CD4-positive, alpha-beta T cell treated with Interleukin-15 for 4 hours (primary cell): ENCODE data around the gene GTPBP2.
A peak's percentile ranks its signal among the peaks of the same experiment; 100 is the strongest.
"Not testable (repeated sequence)": the region's sequence is repeated elsewhere in the genome, so short reads cannot be mapped to it uniquely, and the experiment has no call there.

Source experiments
- DNase-seq: peaks from one replicate; pipeline ENCODE4 v3.0.0-alpha.2; 2020; ENCODE audit warnings: low spot score

The GTPBP2 gene, protein sequence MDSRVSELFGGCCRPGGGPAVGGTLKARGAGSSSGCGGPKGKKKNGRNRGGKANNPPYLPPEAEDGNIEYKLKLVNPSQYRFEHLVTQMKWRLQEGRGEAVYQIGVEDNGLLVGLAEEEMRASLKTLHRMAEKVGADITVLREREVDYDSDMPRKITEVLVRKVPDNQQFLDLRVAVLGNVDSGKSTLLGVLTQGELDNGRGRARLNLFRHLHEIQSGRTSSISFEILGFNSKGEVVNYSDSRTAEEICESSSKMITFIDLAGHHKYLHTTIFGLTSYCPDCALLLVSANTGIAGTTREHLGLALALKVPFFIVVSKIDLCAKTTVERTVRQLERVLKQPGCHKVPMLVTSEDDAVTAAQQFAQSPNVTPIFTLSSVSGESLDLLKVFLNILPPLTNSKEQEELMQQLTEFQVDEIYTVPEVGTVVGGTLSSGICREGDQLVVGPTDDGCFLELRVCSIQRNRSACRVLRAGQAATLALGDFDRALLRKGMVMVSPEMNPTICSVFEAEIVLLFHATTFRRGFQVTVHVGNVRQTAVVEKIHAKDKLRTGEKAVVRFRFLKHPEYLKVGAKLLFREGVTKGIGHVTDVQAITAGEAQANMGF

DNA sequence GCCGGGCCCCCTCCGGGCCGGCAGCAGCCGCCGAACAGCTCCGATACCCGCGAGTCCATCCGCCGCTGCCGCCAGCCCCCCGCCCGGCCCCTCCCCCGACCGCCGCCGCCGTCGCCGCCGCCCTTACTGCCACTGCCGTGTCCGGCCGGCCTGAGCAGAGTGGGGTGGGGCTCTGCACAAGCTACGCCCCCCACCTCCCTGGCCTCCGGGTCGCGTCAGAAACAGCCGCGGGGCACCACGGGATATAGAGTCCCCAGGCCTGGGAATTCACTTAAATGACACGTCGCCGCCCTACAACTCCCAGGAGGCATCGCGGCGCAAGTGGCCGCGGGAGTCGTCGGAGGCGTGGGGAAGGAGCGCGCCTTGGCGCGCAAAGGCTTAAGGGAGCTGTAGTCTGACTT lies at the start of gene GTPBP2:
Gene GTPBP2, minus strand, starts transcription at position 161 of the 401 bp plus-strand sequence. Its CDS starts 102 bp downstream, at position 59.
- DNase-seq, result peak; percentile 95

DNA sequence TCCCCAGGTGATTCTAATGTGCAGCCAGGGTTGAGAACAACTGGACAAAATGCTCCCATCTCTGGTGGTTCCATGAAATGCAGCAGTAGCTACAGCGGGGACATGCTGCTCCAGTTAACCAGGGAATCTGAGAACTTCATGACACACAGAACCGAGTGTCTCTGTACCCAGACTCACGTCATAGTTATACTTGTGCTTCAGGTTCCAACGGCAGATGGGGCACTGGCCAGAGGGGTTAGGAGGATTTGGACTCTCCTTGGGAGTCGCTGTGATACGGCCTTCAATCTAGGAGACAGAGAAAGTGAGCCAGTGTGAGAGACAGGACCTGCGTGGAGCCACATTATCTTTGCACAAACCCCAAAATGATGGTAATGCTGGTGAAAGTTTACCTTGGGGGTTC lies 49.3 kb upstream of the GTPBP2 start:
- DNase-seq, result no peak

DNA sequence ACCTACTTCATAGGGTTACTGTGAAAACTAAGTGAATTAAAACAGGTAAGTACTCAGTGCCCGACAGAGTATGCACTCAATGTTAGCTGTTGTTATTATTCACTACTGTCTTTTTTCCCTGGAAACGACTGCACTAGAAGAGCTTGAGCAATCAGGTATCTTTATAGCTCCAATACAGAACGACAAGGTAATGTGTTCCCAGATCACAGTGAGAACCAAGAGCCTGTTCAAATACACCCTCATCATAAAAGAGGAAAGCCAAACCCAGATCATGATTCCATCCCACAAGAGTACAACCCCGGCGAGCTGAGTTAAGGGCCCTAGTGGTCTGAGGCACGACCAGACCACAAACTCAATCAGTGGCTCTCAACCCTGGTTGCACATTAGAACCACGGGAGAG lies 48.7 kb upstream of the GTPBP2 start:
- DNase-seq, result no peak

DNA sequence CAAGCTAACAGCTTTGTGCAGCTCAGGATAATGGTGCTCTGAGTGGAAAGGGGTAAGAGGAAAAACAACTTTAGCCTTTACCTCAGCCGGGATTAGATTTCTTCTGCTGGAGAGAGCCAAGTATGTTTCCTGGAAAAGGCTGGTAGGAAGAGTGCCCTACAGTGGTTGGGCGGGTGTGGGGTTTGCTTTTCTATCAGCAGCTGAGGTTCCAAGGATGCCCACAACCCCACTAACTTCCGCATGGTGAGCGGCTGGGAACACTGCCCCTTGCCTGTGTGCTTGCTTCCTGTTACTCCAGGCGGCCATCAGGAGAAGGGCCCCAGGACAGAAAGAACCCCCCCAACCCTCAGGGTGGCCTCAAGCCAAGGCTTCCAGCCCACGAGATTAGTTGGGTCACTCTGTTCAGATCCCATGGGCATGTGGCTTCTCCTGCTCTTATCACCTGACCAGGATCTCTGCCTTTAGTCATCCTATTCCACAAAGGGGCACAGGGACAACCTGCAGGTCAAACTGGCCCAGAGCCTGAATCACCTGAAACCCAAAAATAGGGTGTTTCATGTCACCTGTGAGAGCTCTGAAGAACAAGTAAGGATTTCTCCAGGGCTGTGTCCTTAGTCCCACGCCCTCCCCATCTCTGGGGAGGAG lies 48.0 kb upstream of the GTPBP2 start:
- no peak for DNase-seq

DNA sequence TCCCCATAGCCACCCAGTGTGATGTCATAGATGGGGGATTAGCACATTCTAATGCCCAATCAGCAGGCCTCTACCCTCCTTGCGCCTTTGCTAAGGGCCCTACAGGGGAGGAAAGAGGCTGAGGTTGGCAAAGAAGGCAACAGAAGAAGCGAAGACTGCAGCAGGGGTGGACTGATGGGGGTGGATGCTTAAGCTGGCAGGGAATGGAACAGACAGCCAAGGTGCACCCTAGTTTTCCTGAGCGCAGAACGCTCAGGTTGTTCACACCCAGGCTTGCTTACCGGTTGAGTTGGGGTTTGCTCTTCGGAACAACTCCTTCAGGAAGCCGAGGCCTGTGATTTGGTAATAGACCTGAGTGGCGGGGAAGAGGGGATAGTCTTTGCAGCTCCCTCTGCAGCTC lies 45.9 kb upstream of the GTPBP2 start:
- DNase-seq, result no peak

DNA sequence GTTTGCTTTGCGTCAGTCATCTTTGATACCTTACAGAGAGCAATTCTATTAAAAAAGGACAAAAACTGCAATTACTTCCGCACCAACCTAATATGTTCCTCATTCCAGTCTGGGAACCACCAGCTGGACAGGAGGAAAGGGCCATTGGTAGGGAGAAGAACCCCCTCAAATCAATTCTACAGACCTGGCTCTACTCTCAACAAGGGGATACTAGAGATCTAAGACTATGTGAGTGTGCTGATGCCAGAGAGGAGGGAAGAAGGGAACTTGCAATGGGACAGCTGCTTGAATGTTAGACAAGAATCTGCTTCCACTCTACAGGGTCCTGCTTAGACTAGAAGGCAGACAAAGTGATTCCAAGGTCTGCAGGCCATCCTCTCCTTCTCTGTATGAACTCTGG lies 45.2 kb upstream of the GTPBP2 start:
- DNase-seq, result no peak

DNA sequence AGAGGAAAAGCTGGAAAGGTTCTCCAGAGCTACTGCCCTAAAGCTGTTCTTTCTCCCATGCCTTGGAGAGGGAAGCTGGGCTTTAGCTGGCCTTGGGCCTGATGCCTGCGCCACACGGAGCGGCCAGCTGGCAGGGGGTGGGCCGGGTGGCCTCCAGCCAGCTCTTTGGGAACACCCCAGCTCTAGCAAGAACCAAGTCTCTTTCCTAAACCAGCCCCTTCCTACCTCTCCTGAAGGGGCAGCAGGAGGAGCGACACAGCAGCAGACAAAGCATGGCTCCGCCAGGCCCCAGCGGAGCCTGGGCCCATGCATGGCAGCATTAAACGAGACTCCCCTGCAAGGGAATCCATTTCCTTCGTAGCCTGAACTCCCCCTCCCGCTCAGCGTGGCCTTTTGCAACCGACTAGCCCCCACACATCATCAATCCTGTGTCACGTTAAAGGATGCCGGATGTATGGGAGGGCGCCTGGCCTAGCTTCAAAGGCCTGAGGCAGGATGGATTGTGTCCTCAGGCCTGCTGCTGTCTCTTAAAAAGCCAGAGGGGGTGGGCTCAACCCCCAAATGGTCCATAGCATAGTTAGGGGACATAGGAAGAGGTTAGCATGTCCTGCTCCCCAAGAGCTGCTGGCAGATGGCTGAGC lies 44.5 kb upstream of the GTPBP2 start:
- no peak for DNase-seq

DNA sequence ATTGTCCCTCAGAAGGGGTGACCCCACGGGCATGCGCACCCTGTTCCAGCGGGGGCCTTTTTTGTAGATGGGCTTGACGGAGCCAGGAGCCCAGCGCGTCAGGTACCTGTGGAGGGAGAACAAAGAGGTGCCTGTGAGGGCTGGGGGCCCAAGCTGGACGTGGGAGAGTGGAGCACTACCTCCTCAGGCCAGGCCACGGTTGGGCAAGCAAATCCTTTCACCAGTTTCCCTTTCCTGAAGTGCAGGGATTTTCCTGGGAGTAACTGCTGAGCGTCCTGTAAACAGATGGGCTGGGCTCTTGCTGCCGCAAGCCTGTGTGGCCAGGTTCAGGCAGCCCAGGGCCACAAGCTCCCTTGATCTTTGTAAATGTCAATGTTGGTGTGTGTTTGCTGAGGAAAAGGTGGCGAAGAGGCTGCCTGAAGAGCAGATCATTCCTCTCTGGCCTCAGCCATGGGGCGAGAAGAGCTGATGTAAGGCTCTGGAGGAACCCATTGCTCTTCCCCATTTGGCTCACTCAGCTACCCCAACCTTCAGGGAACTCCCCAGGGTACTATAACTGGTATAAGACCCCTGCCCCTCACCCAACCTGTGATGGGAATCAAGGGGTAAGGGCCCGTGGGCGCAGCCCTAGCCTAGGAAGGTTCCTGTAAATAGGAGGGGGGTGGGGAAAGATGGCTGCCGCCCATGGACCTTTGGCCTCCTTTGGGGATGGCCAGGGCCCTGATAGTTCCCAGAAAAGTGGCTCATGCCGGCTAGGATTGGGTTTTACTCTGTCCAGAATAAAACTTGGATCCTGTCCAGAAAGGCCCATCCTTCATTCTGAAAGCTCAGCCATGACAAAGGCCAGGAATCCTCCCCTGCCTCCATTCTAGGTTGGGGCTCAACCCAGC lies 43.0 kb upstream of the GTPBP2 start:
- no peak for DNase-seq

DNA sequence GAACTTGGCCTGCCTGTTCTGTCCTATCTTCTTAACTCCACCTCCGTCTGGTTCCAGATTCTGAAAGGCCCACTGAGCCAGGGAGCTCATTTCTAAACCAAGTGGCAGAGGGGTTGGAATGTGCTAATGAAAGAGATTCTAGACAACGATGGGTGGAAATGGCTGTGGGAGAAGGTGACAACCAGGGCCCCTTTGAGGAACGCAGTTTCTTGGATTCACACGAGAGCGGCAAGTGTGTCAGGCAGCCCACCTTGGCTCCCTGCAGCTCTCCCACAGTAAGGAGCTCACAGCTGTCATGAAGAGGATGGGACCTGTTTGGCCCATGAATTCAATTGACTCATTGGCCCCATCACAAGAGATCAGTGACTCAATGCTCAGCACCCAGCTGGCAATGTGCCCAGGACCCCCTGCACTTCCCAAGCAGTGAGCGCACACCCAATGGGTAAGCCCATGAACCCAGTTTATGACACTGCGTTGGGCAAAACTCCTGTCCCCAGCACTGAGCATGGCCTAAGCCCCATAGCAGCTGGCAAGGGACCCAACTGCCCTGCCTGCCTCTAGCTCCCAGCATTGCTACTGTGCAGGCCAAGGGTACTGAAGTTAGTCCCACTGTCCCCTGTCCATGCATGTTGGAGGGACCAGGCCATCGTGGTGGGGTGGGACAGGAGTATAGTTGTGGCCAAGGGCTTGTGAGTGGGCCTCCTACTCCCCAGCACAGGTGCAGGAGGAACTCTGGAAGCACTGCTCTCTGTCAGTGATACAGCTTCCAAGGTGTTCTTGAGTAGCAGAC lies 42.1 kb upstream of the GTPBP2 start:
- no peak for DNase-seq

DNA sequence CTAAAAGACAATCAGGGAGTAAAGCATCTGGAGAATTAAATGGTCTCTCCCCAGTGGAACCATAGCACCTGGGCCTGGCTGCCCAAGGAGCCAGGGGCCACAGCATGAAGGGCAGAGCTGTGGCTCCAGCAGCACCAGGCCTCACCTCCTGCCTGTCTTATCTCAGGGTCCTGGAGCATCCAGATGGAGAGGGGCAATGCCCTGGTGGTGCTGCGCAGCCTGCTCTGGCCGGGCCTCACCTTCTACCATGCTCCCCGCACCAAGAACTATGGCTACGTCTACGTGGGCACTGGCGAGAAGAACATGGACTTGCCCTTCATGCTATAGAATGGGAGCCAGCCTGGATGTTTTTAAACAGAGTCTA lies 41.5 kb upstream of the GTPBP2 start:
- no peak for DNase-seq

DNA sequence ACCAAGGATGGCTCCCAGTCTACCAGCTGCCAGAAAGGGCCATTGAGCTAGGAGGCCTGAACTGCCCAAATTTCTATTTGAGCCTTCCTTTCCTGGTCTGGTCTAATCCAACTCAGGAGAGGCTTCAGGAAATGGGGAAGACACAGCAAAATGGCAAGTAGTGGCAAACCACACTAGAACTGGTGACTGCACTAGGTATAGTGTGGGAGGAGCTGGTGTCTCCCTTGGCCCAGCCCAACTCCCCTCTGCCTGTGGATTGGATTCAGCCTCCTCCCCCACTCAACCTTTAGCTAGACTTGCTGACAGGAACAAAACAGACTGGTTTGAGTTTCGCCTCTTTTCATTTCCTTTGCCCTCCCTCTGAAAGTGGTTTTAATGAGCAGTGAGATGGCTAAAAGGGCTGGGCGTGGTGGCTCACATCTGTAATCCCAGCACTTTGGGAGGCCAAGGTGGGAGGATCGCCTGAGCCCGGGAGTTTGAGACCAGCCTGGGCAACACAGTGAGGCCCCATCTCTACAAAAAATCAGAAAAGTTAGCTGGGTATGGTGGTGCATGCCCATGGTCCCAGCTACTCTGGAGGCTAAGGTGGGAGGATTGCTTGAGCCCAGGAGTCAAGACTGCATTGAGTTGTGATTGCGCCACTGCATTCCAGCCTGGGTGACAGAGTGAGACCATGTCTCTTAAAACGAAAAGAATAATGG lies 41.0 kb upstream of the GTPBP2 start:
- DNase-seq, result no peak

DNA sequence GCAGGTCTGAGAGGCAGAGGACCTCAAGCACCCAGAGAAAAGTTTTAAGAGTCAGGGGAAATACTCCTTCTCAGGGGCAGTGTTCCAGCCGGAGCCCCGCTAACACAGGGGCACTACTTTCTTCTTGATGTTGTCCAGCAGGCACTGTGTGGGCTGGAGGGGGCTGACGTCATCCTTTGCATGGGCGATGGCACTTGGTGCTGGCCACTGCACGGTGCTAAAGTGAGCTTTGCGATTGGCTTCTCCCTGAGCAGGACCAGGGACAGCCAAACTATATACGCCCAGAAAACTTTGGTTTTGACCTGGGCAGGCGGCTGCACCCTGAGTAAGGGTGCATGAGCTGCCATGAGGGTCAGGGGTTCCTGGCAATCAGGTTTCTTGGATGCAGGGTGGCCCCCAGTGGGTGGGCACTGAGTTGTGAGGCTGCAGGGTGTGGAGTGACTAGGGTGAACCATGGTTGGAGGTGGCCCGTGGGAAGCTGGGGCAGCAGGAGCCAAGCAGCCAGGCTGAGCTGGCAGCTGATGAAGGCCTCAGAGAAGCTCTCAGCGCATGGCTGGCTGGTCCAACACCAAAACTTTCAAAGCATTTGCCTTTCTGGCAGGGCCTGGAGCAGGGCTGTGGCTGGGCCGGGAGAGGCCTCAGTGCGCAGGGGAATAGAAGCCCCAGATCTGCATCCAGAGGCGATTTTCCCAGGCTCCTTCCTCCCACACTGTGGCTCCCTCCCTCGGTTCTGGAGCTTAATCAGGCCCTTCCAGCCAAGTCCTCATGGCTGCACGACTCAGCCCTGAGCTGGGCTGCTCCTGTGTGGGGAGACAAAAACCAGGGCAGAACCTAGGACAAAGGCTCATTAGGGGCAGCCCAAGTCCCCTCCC lies 40.2 kb upstream of the GTPBP2 start:
- DNase-seq, result no peak

DNA sequence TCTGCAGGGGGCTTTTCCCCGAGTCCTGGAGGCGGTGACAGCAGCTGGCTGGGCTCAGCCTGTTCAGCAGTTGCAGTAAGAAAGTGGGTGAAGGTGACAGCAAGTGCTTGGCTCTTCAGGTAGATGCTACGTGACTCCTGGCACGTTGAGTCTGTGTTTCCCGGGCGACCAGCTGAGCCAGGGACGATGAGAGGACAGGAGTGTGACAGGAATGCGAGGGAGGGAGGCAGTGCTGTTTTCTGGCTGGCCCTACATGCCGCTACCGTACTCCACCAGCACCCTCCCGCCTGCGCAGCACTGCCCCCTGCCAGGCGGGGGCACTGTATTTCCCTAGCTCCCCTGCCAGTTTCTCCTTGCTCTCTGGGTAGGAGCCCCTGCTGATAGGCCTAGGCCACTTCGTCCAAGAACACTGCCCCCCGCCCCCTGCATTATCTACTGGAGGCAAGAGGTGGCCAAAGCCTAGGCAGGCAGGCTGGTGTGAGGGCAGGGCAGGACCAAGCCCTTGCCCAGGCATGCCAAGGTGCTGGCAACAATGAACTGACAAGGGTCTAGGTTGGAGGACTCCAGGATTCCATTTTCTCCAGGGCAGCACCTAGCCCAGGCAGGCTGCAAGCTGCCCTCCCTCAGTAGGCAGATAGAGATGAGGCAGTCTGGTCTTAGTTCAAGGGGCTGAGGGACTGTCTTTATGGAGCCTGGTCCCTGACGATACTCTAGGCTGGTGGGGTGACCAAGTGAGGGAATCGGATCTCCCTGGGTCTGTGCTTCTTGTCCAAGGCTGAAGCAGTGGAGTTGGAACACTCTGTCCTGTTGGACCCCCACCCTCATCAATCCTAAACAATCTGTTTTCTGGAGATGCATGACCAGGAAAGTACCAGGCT lies 39.3 kb upstream of the GTPBP2 start:
- DNase-seq, result peak; percentile 21

DNA sequence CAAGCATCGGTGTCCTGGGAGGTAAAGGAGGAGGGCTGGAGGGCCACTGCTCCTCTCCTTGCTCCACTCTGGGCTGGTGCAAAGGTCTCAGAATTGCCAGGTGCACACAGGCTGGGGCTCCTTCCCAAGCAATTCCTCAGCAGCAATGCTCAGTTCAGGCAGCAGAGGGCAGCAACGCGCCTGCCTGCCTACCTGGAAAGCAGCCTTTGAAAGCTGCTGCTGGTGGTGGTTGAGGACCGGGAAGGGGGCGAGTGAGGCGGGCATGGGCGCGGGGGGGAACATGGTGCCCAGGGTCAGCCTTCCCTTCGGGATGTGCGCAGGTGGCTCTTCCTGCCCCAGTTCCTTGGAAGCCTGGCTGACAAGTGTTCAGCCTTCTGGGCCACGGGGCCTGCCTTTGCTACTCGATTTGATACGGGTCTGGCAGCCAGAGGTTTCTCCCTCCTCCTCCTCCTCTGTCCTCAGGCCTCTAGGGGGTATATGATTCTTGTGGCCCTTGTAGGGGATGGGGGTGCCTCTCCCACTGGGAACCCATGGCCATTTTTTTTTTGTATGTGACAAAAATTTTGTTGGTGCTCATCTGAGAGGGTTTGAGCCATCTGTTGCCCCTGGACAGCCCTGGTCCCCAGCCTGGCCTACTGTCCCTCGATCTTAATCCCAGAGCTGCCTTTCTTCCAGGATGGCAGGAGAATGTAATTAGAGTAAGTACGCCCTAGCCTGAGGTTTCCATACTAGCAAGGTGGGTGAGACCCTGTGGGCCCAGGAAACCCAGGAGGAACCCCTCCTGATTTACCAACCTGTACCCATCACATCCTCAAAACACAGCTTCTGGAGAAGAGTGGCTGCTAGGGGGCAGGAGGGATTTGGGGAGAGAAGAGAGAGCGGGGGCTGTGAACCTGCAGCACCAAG lies 38.4 kb upstream of the GTPBP2 start:
- peak; percentile 75 for DNase-seq

DNA sequence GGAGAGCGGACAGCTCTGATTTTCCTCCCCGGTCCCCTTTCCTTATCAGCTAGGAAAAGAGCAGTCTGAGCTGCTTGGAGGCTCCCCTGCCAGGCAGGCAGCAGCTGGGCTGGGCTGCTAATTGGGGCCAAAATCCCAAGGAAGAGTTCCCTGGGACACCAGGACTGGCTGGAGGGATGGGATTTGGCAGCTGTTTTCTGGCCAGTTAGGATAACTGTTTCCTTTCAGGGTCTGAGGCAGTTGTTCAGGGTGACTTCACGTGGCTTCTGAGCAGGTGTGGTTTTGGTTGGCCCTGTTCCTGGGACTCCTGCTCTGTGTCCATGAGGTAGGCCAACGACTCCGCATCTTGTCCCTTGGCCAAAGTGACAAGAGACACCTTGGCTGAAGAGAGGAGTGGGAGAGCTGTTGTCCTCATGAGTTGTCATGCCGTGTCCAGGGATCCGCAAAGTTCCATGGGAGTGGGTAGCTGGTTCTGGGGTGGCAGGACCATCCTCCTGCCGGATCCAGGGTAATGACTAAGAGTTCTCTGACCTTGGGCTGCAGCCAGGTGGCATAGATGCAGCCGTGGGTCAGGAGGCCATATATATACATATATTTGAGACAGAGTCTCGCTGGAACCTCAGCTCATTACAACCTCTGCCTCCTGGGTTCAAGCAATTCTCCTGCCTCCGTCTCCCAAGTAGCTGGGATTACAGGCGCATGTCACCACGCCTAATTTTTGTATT lies 37.3 kb upstream of the GTPBP2 start:
- DNase-seq, result no peak

DNA sequence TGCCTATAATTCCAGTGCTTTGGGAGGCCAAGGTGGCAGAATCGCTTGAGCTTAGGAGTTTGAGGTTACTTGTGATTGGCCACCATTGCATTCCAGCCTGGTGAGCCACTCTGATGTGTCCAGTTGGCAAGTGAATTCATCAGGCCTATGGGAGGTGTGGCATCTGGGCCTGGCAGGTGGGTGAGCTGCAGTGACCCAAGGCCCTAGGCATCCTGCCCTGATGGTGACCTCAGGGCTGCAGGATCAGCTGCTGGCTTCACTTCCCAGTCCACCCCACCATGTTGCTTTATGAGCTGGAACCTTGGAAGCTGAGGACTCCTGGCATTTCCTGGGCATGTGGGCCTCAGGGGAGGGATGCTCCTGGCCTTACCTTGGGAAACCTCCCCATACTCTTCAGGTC lies 36.3 kb upstream of the GTPBP2 start:
- no peak for DNase-seq

DNA sequence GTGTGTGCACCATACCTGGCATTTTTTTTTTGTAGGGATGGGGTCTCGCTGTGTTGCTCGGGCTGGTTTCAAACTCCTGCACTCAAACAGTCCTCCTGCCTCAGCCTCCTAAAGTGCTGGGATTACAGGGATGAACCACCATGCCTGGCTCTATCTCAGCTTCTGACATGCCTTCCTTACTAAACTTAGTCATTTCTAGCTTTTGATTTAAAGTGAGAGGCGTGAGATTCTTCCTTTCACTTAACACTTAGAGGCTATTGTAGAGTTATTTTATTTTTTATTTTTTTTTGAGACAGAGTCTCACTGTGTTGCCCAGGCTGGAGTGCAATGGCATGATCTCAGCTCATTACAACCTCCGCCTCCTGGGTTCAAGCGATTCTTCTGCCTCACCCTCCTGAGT lies 33.9 kb upstream of the GTPBP2 start:
- DNase-seq, result not testable (repeated sequence)
